ENCODE measurements around the gene MLLT11. TPM values are rescaled to one million over a fixed set of nuclear protein-coding genes. Genes with fewer than 3 reads are reported as not detected.

The MLLT11 gene, protein sequence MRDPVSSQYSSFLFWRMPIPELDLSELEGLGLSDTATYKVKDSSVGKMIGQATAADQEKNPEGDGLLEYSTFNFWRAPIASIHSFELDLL
- 100 to 1,000 TPM in 4 of 8 experiments, 10 to 100 TPM in 2, 1 to 10 TPM in 2; 3.3 to 201 (median 110) TPM for total RNA-seq

DNA sequence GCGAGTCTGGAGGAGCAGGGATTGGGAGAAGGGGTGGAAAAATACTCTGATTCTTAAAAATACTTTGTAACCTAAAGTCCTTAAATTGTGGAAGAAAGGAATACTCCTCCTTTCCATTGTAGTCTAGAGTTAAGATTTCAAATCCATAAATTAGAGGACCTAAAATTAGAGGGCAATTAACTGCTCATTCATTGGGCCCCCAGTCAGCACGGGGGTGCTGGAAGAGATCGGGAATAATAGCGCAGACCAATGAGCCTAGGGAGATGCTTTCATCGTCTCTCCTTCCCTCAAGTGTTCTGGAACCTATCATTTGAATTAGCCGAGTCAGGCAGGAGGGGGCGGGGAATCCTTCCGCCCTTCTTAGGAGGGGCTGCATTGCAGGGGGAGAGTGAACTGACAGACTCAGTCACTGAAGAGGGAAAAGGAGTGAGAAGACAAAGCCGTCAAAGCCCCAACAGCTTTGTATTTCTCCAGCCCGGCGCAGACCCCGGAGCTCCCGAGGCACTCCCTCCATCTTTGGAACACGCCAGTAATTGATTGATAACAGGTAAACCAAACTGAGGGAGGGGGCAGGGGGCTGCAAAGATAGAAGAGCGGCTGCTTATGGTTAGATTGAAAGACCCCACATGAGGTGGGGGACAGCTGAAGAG lies at the start of gene MLLT11:
TSS of gene MLLT11 (plus strand) at position 391 of the 650 bp plus-strand sequence. CDS start 6,828 bp downstream, outside the sequence.
- ATAC-seq (replicated peaks in 6 of 8) = peak; percentile 3 to 70 (median 58)

DNA sequence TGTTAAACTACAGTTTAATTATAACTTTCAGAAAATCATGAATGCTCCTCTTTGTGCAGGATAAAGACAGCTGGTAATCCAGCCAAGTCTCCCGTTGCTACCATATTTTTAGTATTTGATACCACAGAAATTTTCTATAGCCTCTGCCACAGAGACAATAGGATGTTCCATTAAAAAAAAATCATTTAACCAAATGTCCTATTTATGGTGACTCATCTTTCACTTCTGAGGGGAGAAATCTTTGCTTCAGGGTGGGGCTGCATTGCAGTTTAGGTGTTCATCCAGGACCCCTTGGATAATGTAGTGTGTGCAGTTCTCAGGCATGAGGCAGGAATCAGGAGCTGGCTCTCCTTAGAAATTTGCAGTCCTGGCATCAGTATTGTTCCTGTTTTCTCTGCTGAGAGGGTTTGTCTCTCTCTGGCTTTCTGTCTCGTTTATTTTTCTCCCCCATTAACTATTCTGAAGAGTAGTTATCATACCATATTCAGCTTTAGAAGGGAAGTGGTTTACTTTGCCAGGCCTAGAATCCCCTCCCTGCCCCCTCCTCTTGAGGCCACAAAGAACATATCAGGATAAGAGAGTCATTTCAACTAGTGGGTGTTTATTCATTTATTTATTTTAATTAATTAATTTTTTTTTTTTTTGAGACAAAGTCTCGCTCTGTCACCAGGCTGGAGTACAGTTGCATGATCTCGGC lies 48.9 kb upstream of the MLLT11 start:
- no peak overlapping the region for H3K4me3 ChIP-seq
- no peak for ATAC-seq (replicated peaks in 6 of 8)
- no peak overlapping the region for H3K27ac ChIP-seq
- WGBS, 10 experiments = 10 to 100% (median 78%) methylated on average over 1 to 4 of the region's 4 CpGs; no CpG with 5 or more reads in 2 of the 10 experiments
- peaks cover 20 to 21% of the 10 kb centered on the region in 2 donors for H3K4me1 ChIP-seq (replicated peaks in 1 of 2)
- in situ Hi-C loops (cut with MboI; ENCODE audit: low pct_unique_long_range_greater_than_20kb in 2 of 9, low sequenced_read_pairs in 9 of 9, unreplicated experiment in 9 of 9) = no loop called here

More for the DNA sequence above, at the start of gene MLLT11:
- Histone ChIP-seq H3K4me3 (peak within 1 kb of the TSS; percentile 86 to 99 (median 94)), H3K27ac (peak within 1 kb of the TSS; percentile 90 to 95), H3K4me1 (replicated peaks in 1 of 2) (peaks cover 29 to 39% of the 10 kb centered on the region in 2 donors)
- in situ Hi-C loops (cut with MboI; ENCODE audit: low pct_unique_long_range_greater_than_20kb in 2 of 9, low sequenced_read_pairs in 9 of 9, unreplicated experiment in 9 of 9) = loop anchor here in 1 of 9 experiments (25.0 kb wide), 1 partner anchor 102 kb away; the partner anchor contains the start of genes LYSMD1, SCNM1 and TNFAIP8L2
- 0 to 17% (median 3%) methylated on average over 2 to 13 of the region's 15 CpGs; no CpG with 5 or more reads in 3 of the 10 experiments for WGBS, 10 experiments

DNA sequence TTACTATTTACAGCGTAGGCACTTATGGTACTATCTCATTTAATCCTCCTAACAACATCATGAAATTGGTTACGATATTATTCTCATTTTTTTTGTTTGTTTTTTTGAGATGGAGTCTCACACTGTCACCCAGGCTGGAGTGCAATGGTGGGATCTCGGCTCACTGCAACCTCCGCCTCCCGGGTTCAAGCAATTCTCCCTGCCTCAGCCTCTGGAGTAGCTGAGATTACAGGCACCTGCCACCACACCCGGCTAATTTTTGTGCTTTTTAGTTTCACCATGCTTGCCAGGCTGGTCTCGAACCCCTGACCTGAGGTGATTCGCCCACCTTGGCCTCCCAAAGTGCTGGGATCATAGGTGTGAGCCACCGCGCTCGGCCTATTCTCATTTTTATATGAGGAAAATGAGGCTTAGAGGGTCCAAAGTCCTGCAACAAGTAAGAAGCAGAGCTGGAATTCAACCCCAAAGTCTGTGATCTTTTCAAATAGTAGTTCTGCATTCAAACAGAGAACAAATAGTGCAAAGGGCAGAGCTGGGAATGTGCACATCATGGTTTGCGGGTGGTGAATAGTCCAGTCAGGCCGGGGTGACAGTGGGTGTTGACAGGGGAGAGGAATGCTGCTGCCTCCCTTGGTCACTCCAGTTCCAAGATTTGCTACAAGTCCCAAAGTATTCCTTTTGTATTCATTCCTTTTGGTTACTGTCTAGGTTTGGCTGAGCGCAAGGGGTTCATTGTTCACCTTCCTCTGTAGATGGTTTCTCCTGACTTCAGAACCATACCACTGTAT lies 47.3 kb upstream of the MLLT11 start:
- Histone ChIP-seq H3K4me3 (no peak overlapping the region), H3K27ac (no peak overlapping the region), H3K4me1 (replicated peaks in 1 of 2) (peaks cover 8 to 9% of the 10 kb centered on the region in 2 donors)
- whole genome bisulfite sequencing, 10 experiments = 59 to 94% (median 89%) methylated on average over 1 to 14 of the region's 14 CpGs; no CpG with 5 or more reads in 1 of the 10 experiments
- ATAC-seq (replicated peaks in 6 of 8) = peak in 1 of 8 experiments; percentile 39
- in situ Hi-C loops (cut with MboI; ENCODE audit: low pct_unique_long_range_greater_than_20kb in 2 of 9, low sequenced_read_pairs in 9 of 9, unreplicated experiment in 9 of 9) = no loop called here

DNA sequence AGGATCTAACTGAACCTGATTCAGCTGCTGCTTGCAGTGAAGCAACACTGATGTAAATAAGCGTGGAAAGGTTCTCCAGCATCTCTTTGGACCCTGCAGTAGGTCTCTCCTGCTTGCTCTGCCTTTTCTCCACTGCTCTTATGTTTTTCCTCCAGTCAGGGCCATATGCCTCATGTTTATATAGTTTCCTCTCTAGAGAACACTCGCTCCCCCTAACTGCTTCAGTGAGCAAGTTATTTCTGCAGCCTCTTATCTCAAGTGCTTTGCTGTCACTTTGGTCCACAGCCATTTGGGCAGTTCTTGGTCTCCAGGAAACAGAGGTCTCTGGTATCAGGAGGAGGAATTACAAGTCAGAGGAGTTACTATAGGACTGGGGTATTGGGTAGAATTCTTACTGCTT lies 46.7 kb upstream of the MLLT11 start:
- in situ Hi-C loops (cut with MboI; ENCODE audit: low pct_unique_long_range_greater_than_20kb in 2 of 9, low sequenced_read_pairs in 9 of 9, unreplicated experiment in 9 of 9) = no loop called here
- no peak overlapping the region for H3K4me3 ChIP-seq
- peaks cover 7 to 8% of the 10 kb centered on the region in 2 donors for H3K4me1 ChIP-seq (replicated peaks in 1 of 2)
- 60 to 100% (median 82%) methylated on average over 2 of the region's 2 CpGs; no CpG with 5 or more reads in 2 of the 10 experiments for WGBS, 10 experiments
- no peak overlapping the region for H3K27ac ChIP-seq
- peak in 1 of 8 experiments; percentile 7 for ATAC-seq (replicated peaks in 6 of 8)

DNA sequence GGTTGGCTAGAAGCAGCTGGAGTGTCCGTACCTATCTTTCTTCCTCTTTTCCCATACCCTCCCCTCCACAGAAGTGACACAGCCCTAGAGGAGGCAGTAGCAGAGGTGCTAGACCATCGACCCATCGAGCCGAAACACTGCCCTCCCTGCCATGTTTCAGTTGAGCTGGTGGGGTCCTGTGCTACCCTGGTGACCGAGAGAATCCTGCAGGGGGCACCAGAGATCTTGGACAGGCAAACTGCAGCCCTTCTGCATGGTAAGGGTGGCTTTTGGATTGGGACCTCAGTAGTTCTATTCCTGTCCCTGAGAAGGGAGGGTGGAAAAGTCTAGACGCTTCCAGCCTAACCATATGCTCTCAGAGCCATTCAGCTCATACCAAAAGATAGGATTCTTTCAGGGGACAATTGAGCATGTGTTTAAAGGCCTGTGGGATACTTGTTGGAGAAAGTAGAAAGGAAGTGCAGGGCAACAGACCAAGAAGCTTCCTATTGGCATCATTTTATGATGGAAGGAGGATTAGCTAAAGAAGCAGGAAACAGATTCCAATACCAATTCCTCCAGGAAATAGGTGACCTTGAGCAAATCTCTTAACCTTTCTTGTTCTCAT lies 35.6 kb upstream of the MLLT11 start:
- H3K4me1 ChIP-seq (replicated peaks in 1 of 2) = no peaks in the 10 kb centered on the region
- in situ Hi-C loops (cut with MboI; ENCODE audit: low pct_unique_long_range_greater_than_20kb in 2 of 9, low sequenced_read_pairs in 9 of 9, unreplicated experiment in 9 of 9) = no loop called here
- no peak overlapping the region for H3K4me3 ChIP-seq
- 17 to 100% (median 53%) methylated on average over 1 to 5 of the region's 6 CpGs; no CpG with 5 or more reads in 4 of the 10 experiments for WGBS, 10 experiments
- peak; percentile 76 to 96 (median 86) for ATAC-seq (replicated peaks in 6 of 8)
- no peak overlapping the region for H3K27ac ChIP-seq

DNA sequence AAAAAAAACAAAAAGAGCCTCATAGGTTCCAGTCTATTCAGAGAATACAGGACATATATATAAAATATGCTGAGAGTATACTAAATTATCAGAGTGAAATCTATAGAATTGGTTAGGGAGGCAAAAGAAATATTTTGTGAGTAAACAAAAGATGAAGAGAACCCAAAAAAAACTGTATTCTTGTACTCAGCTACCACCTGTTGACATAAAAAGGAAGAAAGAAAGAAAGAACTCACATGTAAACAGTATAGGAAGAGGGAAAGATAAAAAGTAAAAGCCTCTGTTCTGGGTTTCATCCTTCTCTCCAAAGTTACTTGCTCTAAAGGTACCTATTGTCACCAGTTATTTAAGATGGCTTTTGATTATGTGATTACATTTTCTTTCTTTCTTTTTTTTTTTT lies 33.7 kb upstream of the MLLT11 start:
- no peak for ATAC-seq (replicated peaks in 6 of 8)
- in situ Hi-C loops (cut with MboI; ENCODE audit: low pct_unique_long_range_greater_than_20kb in 2 of 9, low sequenced_read_pairs in 9 of 9, unreplicated experiment in 9 of 9) = no loop called here
- Histone ChIP-seq H3K4me3 (no peak overlapping the region), H3K27ac (no peak overlapping the region), H3K4me1 (replicated peaks in 1 of 2) (no peaks in the 10 kb centered on the region)

DNA sequence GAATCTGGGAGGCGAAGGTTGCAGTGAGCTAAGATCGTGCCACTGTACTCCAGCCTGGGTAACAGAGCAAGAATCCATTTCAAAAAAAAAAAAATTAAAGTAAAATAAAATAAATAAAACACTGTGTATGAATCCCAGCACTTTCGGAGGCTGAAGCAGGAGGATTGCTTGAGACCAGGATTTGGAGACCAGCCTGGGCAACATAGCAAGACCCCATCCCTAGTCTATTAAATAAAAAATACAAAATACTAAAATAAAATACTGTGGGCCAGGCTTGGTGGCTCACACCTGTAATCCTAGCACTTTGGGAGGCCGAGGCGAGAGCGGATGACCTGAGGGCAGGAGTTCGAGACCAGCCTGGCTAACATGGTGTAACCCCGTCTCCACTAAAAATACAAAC lies 28.0 kb upstream of the MLLT11 start:
- no peak overlapping the region for H3K4me3 ChIP-seq
- no peak overlapping the region for H3K27ac ChIP-seq
- H3K4me1 ChIP-seq (replicated peaks in 1 of 2) = no peaks in the 10 kb centered on the region
- in situ Hi-C loops (cut with MboI; ENCODE audit: low pct_unique_long_range_greater_than_20kb in 2 of 9, low sequenced_read_pairs in 9 of 9, unreplicated experiment in 9 of 9) = no loop called here
- no peak for ATAC-seq (replicated peaks in 6 of 8)
- WGBS, 10 experiments = 90 to 100% (median 97%) methylated on average over 3 to 8 of the region's 8 CpGs

DNA sequence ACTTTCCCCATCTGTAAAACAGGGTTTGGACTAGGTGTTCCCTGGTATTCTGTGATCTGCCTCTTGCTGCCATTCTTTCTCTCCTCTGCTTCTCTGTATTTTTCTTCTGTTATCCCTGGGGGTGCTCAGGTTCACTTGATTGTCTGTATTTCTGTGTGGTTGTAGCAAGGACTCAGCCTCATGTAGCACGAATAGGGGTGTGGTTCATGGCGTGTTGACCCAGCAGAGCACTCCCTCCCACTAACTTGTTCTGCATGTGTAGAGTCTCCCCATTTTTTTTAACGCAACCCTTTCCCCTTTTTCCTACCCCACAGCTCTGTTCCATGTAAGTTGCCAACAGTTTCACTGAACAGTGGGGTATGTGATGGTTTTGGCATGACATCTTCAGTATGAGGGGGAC lies 25.0 kb upstream of the MLLT11 start:
- no peak overlapping the region for H3K4me3 ChIP-seq
- in situ Hi-C loops (cut with MboI; ENCODE audit: low pct_unique_long_range_greater_than_20kb in 2 of 9, low sequenced_read_pairs in 9 of 9, unreplicated experiment in 9 of 9) = no loop called here
- 78 to 100% (median 84%) methylated on average over 1 to 3 of the region's 3 CpGs; no CpG with 5 or more reads in 3 of the 10 experiments for whole genome bisulfite sequencing, 10 experiments
- no peaks in the 10 kb centered on the region for H3K4me1 ChIP-seq (replicated peaks in 1 of 2)
- peak in 1 of 8 experiments; percentile 32 for ATAC-seq (replicated peaks in 6 of 8)
- no peak overlapping the region for H3K27ac ChIP-seq

DNA sequence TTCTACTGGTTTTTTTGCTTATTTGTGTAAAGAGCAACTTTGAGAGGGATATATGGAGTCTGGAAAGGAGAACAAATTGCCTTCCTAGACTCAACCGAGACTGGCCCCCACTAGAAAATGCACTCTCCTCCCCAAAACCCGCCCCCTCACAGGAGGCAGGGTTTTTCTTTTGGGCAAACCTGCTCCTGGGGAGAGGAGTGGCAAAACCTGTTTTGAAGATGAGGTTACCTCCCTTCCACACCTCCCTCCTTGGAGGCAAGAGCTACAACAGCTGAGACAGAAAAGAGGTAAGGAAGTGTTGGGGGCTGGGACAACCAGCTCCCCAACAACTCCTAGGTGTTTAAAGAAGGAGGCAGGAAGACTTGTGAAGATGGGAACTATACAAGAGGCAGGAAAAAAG lies 23.8 kb upstream of the MLLT11 start, which contains the start of gene BNIPL:
TSS of gene BNIPL (plus strand) at position 231 of the 400 bp plus-strand sequence. CDS start at position 371, 140 bp downstream.
- ATAC-seq (replicated peaks in 6 of 8) = no peak
- no peaks in the 10 kb centered on the region for H3K4me1 ChIP-seq (replicated peaks in 1 of 2)
- H3K4me3 ChIP-seq = no peak within 1 kb of the TSS
- no peak within 1 kb of the TSS for H3K27ac ChIP-seq
- WGBS, 10 experiments = 0 to 100% (median 35%) methylated on average over 1 to 2 of the region's 2 CpGs; no CpG with 5 or more reads in 6 of the 10 experiments
- in situ Hi-C loops (cut with MboI; ENCODE audit: low pct_unique_long_range_greater_than_20kb in 2 of 9, low sequenced_read_pairs in 9 of 9, unreplicated experiment in 9 of 9) = no loop called here

DNA sequence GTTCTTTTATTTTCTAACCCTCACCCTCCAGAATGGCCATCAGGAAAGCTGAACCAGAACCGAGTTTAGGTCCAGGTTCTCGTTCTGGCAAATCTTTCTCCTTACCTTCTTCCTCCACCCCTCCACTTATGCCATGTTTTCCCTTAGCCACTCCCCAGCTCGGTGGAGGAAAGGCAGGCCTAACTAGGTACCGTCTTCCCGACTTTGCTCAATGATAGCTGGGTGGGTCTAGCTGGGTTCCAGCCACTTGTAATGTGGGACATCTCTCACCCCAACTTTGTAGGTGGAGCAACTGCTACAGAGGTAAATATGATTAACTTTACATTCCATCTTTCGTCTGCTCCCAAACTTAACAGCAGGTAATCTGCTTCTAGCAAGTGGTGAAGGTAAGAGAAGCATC lies 23.2 kb upstream of the MLLT11 start:
- Histone ChIP-seq H3K4me3 (no peak overlapping the region), H3K4me1 (replicated peaks in 1 of 2) (no peaks in the 10 kb centered on the region), H3K27ac (no peak overlapping the region)
- ATAC-seq (replicated peaks in 6 of 8) = no peak
- 47 to 100% (median 77%) methylated on average over 1 to 6 of the region's 6 CpGs; no CpG with 5 or more reads in 2 of the 10 experiments for WGBS, 10 experiments
- in situ Hi-C loops (cut with MboI; ENCODE audit: low pct_unique_long_range_greater_than_20kb in 2 of 9, low sequenced_read_pairs in 9 of 9, unreplicated experiment in 9 of 9) = no loop called here

DNA sequence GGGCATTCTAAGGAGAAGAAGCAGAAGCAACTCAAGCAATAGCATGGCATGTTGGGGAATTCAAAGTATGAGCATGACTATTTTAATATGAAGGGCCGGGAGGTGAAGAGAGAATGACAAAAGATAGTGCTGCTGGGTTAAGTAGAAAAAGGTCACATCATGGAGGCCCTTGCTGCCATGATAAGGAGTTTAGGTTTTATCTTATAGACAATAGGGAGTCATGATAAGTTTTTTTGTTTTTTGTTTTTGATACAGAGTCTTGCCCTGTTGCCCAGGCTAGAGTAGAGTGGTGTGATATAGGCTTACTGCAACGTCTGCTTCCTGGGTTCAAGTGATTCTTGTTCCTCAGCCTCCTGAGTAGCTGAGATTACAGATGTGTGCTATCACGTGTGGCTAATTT lies 20.7 kb upstream of the MLLT11 start:
- Histone ChIP-seq H3K4me1 (replicated peaks in 1 of 2) (no peaks in the 10 kb centered on the region), H3K27ac (no peak overlapping the region), H3K4me3 (no peak overlapping the region)
- no peak for ATAC-seq (replicated peaks in 6 of 8)
- WGBS, 10 experiments = 43 to 100% (median 79%) methylated on average over 1 to 3 of the region's 3 CpGs; no CpG with 5 or more reads in 2 of the 10 experiments
- in situ Hi-C loops (cut with MboI; ENCODE audit: low pct_unique_long_range_greater_than_20kb in 2 of 9, low sequenced_read_pairs in 9 of 9, unreplicated experiment in 9 of 9) = no loop called here

DNA sequence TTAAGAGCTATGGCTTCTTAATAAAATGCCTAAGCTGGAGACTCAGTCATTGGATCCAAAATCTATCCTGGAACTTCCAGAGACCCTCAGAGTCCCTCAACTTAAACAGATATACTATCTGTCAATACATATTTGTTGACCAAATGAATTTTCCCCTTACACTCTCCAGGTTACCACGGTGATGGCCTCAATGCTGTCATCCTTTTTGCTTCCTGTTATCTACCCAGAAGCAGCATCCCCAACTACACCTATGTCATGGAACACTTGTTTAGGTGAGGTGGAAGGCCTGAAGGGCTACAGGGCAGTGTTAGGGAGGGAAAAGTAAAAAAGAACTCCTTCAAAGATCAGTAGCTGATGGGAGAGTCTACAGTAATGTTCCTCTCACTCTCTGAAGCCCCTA lies 17.0 kb upstream of the MLLT11 start:
- no peak overlapping the region for H3K27ac ChIP-seq
- WGBS, 10 experiments = 57 to 100% (median 100%) methylated on average over 1 of the region's 1 CpG; no CpG with 5 or more reads in 3 of the 10 experiments
- ATAC-seq (replicated peaks in 6 of 8) = no peak
- H3K4me3 ChIP-seq = no peak overlapping the region
- peaks cover 2 to 4% of the 10 kb centered on the region in 2 donors for H3K4me1 ChIP-seq (replicated peaks in 1 of 2)
- in situ Hi-C loops (cut with MboI; ENCODE audit: low pct_unique_long_range_greater_than_20kb in 2 of 9, low sequenced_read_pairs in 9 of 9, unreplicated experiment in 9 of 9) = no loop called here

Measured in motor neuron (in vitro differentiated cells).